ENCODE measurements around the gene ACBD4. TPM values are rescaled to one million over a fixed set of nuclear protein-coding genes. Genes with fewer than 3 reads are reported as not detected.

Gene ACBD4
- total and polyA plus RNA-seq, 4 donors, result 4.4 to 51.4 (median 44.9) TPM

DNA sequence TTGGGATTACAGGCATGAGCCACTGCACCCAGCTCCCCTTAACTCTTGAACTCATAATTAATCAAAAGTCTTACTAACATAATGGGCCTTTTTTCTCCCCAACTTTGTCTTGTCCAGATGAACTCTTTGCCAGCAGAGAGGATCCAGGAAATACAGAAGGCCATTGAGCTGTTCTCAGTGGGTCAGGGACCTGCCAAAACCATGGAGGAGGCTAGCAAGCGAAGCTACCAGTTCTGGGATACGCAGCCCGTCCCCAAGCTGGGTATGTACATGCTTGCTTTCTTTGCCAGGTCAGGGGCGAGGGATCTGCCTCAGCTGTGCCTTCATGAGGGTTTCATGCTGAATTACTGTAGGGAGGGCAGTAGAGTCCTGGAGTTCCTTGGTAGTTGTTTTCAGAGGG, 49.1 kb upstream of the ACBD4 start:
- 92% methylated on average over 4 of the region's 4 CpGs for WGBS
- Histone ChIP-seq H3K9ac (ENCODE audit: low read depth in 1 of 2, low read length in 2 of 2) (no peak overlapping the region), H3K27me3 (ENCODE audit: control insufficient read depth in 4 of 4, insufficient read depth in 4 of 4, low read length in 3 of 4) (no peaks in the 10 kb centered on the region), H3K9me3 (ENCODE audit: control insufficient read depth in 4 of 4, low read length in 3 of 4) (no peaks in the 10 kb centered on the region), H3K4me1 (ENCODE audit: control insufficient read depth in 4 of 4, insufficient read depth in 4 of 4, low read length in 3 of 4) (peaks cover 13 to 34% (median 21%) of the 10 kb centered on the region in 4 donors), H3K36me3 (ENCODE audit: control insufficient read depth in 4 of 4, insufficient read depth in 3 of 4, low read depth in 1 of 4, low read length in 3 of 4) (peaks cover 8 to 44% (median 29%) of the 10 kb centered on the region in 4 donors), H3K4me3 (ENCODE audit: low read depth in 1 of 3, low read length in 3 of 3) (no peak overlapping the region), H3K27ac (ENCODE audit: low read depth in 1 of 2, low read length in 2 of 2) (peak overlapping the region; percentile 87 to 96)
- no peak for DNase-seq (ENCODE audit: low spot score)
- no peak for TF ChIP-seq HNF4A (conservative IDR thresholded peaks at IDR 0.05)
- TF ChIP-seq REST (IDR thresholded peaks at IDR 0.05), result no peak
- TF ChIP-seq ZBTB33 (IDR thresholded peaks at IDR 0.05), result no peak
- no peak for TF ChIP-seq MAX (IDR thresholded peaks at IDR 0.05)
- TF ChIP-seq HNF4G (IDR thresholded peaks at IDR 0.05), result no peak
- TF ChIP-seq NR2F2 (IDR thresholded peaks at IDR 0.05), result no peak
- no peak for TF ChIP-seq EGR1 (IDR thresholded peaks at IDR 0.05; ENCODE audit: low read depth in 2 of 2)
- TF ChIP-seq RAD21 (IDR thresholded peaks at IDR 0.05), result no peak
- TF ChIP-seq JUND (IDR thresholded peaks at IDR 0.05), result no peak
- no peak for TF ChIP-seq GABPA (IDR thresholded peaks at IDR 0.05 in 1 of 2, conservative IDR thresholded peaks at IDR 0.05 in 1 of 2)
- TF ChIP-seq TAF1 (conservative IDR thresholded peaks at IDR 0.05), result no peak
- TF ChIP-seq RXRA (IDR thresholded peaks at IDR 0.05), result no peak
- no peak for TF ChIP-seq CTCF (IDR thresholded peaks at IDR 0.05; ENCODE audit: low read depth, low read length, missing input control)
- no peak for TF ChIP-seq YY1 (IDR thresholded peaks at IDR 0.05)

GRCh38 chr17:45086865-45087503, 48.5 kb upstream of the ACBD4 start:
- Histone ChIP-seq H3K27ac (ENCODE audit: low read depth in 1 of 2, low read length in 2 of 2) (peak overlapping the region; percentile 87 to 96), H3K4me1 (ENCODE audit: control insufficient read depth in 4 of 4, insufficient read depth in 4 of 4, low read length in 3 of 4) (peaks cover 13 to 40% (median 23%) of the 10 kb centered on the region in 4 donors), H3K4me3 (ENCODE audit: low read depth in 1 of 3, low read length in 3 of 3) (no peak overlapping the region), H3K27me3 (ENCODE audit: control insufficient read depth in 4 of 4, insufficient read depth in 4 of 4, low read length in 3 of 4) (no peaks in the 10 kb centered on the region), H3K36me3 (ENCODE audit: control insufficient read depth in 4 of 4, insufficient read depth in 3 of 4, low read depth in 1 of 4, low read length in 3 of 4) (peaks cover 4 to 45% (median 23%) of the 10 kb centered on the region in 4 donors), H3K9me3 (ENCODE audit: control insufficient read depth in 4 of 4, low read length in 3 of 4) (no peaks in the 10 kb centered on the region), H3K9ac (ENCODE audit: low read depth in 1 of 2, low read length in 2 of 2) (peak overlapping the region; percentile 58 to 71)
- 44% methylated on average over 6 of the region's 6 CpGs for WGBS
- no peak for DNase-seq (ENCODE audit: low spot score)
- TF ChIP-seq EGR1 (IDR thresholded peaks at IDR 0.05; ENCODE audit: low read depth in 2 of 2) (peak in 1 of 2 donors; percentile 61), RXRA (IDR thresholded peaks at IDR 0.05) (peak; percentile 64 to 81), HNF4G (IDR thresholded peaks at IDR 0.05) (peak; percentile 84), GABPA (IDR thresholded peaks at IDR 0.05 in 1 of 2, conservative IDR thresholded peaks at IDR 0.05 in 1 of 2) (peak in 1 of 2 donors; percentile 56), CTCF (IDR thresholded peaks at IDR 0.05; ENCODE audit: low read depth, low read length, missing input control) (no peak), ZBTB33 (IDR thresholded peaks at IDR 0.05) (peak; percentile 70), FOXA1 (IDR thresholded peaks at IDR 0.05) (peak; percentile 69), MAX (IDR thresholded peaks at IDR 0.05) (peak; percentile 92), NR2F2 (IDR thresholded peaks at IDR 0.05) (no peak), HNF4A (conservative IDR thresholded peaks at IDR 0.05) (peak; percentile 93 to 96), RAD21 (IDR thresholded peaks at IDR 0.05) (peak in 1 of 2 donors; percentile 15), FOXA2 (IDR thresholded peaks at IDR 0.05) (peak; percentile 68), TAF1 (conservative IDR thresholded peaks at IDR 0.05) (no peak)
- TF ChIP-seq, protein P1, sequence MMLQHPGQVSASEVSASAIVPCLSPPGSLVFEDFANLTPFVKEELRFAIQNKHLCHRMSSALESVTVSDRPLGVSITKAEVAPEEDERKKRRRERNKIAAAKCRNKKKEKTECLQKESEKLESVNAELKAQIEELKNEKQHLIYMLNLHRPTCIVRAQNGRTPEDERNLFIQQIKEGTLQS (IDR thresholded peaks at IDR 0.05), result no peak
